HG03442 (cell line): ENCODE data around the gene ABHD15.

Source experiments
- ATAC-seq: cut with Tn5 transposase; IDR thresholded peaks from one replicate; pipeline ENCODE4 v1.9.1; 2021; ENCODE audit warnings: mild to moderate bottlenecking, moderate library complexity; ENCODE audit not compliant: unreplicated experiment

Gene ABHD15

GRCh38 chr17:29566473-29567303 is at the start of gene ABHD15:
Gene ABHD15, minus strand, starts transcription at chr17:29567037. Its CDS starts 71 bp downstream, at chr17:29566966.
- peak; percentile 30 for ATAC-seq

GRCh38 chr17:29615492-29616299 is 48.9 kb upstream of the ABHD15 start:
- peak; percentile 35 for ATAC-seq

GRCh38 chr17:29615048-29615385 is 48.2 kb upstream of the ABHD15 start:
- ATAC-seq, result no peak

- ATAC-seq, result no peak
Measured at GRCh38 chr17:29614349-29615047, 47.7 kb upstream of the ABHD15 start.

GRCh38 chr17:29613856-29614255 is 47.0 kb upstream of the ABHD15 start:
- no peak for ATAC-seq

- no peak for ATAC-seq
Measured at GRCh38 chr17:29613352-29613837, 46.6 kb upstream of the ABHD15 start.

- no peak for ATAC-seq
Measured at GRCh38 chr17:29612404-29613280, 45.8 kb upstream of the ABHD15 start.

- no peak for ATAC-seq
Measured at GRCh38 chr17:29612094-29612403, 45.2 kb upstream of the ABHD15 start.

- ATAC-seq, result no peak
Measured at GRCh38 chr17:29611351-29612093, 44.7 kb upstream of the ABHD15 start.

GRCh38 chr17:29610395-29610794 is 43.6 kb upstream of the ABHD15 start:
- no peak for ATAC-seq

GRCh38 chr17:29608986-29609385 is 42.1 kb upstream of the ABHD15 start:
- no peak for ATAC-seq

- no peak for ATAC-seq
Measured at GRCh38 chr17:29607557-29608195, 40.8 kb upstream of the ABHD15 start.

- ATAC-seq, result no peak
Measured at GRCh38 chr17:29603109-29603674, 36.4 kb upstream of the ABHD15 start.

- no peak for ATAC-seq
Measured at GRCh38 chr17:29597361-29598172, 30.7 kb upstream of the ABHD15 start.

- no peak for ATAC-seq
Measured at GRCh38 chr17:29596811-29597210, 30.0 kb upstream of the ABHD15 start.

- ATAC-seq, result no peak
Measured at GRCh38 chr17:29595943-29596774, 29.3 kb upstream of the ABHD15 start.
